ENCODE measurements around the gene PIP4K2A.

PIP4K2A gene

GRCh38 chr10:22615819-22616499 lies 98.4 kb downstream of the PIP4K2A start:
- no peak for FAIRE-seq

DNA sequence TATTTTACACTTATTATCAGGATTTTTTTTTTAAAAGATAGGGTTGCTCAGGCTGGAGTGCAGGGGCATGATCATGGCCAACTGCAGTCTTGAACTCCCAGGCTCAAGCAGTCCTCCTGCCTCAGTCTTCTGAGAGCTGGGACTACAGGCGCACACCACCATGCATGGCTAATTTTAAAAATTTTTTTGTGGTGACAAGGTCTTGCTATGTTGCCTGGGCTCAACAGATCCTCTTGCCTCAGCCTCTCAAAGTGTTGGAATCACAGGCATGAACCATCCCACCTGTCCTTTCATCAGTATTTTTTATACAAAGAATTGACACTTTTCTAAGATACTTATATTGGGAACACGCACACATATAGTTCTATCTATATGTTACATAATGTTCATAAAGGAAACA lies 99.3 kb downstream of the PIP4K2A start:
- no peak for FAIRE-seq

DNA sequence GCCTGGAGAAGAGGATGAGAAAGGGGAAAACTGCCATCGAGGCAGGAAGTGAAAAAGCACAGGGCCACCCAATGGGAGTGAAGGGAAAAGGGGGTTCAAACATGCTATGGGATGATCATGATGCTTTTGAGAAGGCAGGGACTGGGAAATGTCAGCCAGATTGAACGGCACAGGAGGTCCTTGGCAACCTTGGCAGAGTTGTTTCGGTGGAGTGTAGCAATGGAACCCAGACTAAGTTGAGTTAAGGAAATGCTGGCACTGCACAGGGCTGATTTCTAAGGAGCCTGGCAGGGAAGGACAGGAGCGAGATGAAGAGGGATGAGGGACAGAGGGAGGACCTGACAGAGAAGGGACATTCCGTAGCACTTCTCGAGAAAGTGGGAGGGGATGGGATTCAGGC lies 101.4 kb downstream of the PIP4K2A start:
- no peak for FAIRE-seq

- no peak for FAIRE-seq
These were observed 102.1 kb downstream of the PIP4K2A start for GRCh38 chr10:22612318-22612717.

GRCh38 chr10:22611425-22612115 lies 102.8 kb downstream of the PIP4K2A start:
- no peak for FAIRE-seq

- no peak for FAIRE-seq
These were observed 103.8 kb downstream of the PIP4K2A start for GRCh38 chr10:22610610-22611009.

- no peak for FAIRE-seq
These were observed 104.5 kb downstream of the PIP4K2A start for GRCh38 chr10:22609719-22610465.

DNA sequence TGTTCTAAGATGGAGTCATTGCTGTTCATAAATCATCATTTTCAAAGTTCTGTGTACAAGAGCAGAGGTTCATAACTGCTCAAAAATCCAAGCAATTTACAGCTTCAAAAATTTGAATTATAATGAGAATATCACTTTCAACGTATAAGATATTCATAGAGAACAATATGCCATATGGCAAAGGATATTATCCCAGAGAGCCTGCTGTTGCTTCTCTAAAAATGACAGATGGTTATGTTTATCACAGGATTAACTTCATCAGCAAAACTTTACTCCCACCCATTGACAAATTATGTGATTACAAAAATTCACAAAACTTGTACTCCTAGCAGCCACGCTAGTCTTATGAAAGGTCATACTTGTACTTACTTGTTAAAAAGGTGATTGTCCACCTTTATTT lies 105.1 kb downstream of the PIP4K2A start:
- no peak for FAIRE-seq

DNA sequence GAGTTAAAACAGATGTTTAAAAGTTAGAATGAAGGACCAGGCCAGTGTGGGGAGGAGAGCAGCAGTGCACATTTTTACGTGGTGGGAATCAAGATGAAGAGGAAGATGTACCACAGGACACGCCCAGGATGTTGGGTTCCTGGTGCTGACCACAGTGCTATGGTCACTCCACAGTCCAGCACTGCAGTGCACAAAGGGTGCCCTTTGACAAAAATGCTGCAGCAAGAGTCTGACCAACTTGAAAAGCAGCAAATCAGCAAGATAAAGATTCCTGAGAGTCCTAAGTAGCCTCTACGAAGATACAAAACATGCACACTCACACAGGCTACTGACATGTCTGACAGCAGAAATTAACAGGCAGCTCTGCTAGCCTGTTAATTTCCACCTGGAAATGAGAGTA lies 107.1 kb downstream of the PIP4K2A start:
- no peak for FAIRE-seq

DNA sequence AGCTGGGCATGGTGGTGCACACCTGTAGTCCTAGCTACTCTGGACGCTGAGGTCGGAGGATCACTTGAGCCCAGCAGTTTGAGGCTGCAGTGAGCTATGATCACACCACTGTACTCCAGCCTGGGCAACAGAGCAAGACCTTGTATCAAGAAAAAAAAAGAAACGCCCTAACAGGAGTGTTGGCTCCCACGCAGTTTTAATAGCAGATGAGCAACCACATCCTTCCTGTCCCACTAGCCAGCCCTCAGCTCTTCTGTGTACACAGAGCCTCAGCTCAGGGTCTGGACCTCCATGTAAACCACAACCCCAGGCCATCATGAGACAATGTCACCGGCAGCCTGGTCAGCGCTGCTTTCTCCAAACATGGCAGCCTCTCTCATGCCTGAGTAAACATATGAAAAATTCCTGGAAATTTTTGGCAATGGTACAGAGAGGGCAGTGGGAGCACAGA lies 108.2 kb downstream of the PIP4K2A start:
- FAIRE-seq = no peak

DNA sequence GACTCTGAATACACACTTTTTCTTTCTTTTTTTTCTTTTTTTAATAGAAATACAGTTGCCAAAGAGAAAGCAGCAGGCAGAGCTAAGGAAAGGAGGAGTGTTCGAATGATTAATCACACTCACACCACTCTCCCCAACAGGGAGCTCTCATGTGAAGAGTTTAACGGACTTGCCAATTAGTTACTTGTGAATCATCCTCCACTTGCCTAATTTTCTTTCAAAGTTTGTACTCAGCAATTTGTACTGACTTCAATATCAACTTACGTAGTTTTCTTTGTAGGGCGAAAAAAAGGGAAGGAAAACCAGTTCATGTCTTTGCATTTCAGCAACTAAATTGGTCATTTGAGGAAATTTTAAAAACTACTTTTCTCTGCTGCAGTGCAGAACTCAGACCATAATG lies 109.2 kb downstream of the PIP4K2A start:
- no peak for FAIRE-seq

DNA sequence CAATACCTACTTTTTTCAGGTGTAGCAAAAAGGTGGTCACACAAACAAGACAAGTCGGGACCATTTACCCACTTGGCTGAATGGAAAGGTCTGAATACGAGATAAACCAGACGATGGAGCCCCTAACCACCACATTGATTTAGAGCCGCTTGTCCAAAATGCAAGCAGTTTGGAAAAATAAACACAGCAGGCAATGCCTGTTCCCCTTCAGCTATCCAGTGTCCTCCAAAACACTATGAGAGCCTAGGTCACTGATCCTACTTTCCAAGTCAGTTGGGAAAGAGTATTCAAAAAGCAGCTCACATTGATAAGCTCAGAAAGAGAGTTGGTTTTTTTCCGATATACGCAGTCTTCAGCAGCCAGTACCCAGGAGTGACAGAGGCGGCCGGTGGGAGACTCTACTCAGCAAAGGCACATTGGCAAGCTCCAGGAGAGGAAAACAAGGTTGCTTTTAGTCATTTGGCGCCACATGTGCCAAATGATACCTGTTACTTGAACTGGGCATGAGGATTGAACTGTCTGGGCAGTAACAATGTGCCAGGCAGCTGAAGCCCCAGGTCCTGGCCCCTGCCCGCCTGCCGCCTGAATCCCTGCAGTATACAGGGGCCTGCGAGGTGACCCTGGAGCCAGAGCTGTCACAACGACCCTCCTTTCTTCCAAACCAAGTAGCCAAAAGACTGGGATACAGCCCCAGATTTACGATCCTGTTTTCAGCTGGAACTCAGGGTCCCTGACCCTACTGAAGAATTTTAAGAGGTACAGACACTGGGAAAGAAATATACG lies 109.8 kb downstream of the PIP4K2A start:
- FAIRE-seq = no peak

DNA sequence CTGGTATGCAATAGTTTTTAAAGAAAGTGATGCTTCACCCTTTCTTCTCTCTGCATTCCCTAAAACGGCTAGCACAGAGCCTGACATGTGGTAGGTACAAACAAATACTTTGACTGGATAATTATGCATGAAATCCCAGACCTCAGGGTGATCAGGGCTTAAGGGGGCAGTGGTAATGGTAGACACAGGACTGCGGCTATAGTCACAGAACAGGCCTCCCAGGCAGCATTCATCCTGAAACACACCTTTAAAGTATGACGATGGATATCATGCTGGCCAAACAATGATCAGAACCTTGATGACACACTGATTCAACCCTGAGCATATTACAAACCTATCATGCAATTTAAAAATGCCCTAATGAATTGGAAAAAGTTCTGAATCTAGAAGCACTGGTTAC lies 110.8 kb downstream of the PIP4K2A start:
- FAIRE-seq = no peak

- no peak for FAIRE-seq
These were observed 112.8 kb downstream of the PIP4K2A start for GRCh38 chr10:22601618-22602017.

- no peak for FAIRE-seq
These were observed 114.6 kb downstream of the PIP4K2A start for GRCh38 chr10:22599636-22600228.

GRCh38 chr10:22599048-22599561 lies 115.3 kb downstream of the PIP4K2A start:
- no peak for FAIRE-seq

- no peak for FAIRE-seq
These were observed 115.9 kb downstream of the PIP4K2A start for GRCh38 chr10:22598478-22598877.

GRCh38 chr10:22597138-22597537 lies 117.2 kb downstream of the PIP4K2A start:
- FAIRE-seq = no peak

- FAIRE-seq = no peak
These were observed 120.7 kb downstream of the PIP4K2A start for GRCh38 chr10:22593636-22594198.

- FAIRE-seq = no peak
These were observed 121.4 kb downstream of the PIP4K2A start for GRCh38 chr10:22593026-22593425.

DNA sequence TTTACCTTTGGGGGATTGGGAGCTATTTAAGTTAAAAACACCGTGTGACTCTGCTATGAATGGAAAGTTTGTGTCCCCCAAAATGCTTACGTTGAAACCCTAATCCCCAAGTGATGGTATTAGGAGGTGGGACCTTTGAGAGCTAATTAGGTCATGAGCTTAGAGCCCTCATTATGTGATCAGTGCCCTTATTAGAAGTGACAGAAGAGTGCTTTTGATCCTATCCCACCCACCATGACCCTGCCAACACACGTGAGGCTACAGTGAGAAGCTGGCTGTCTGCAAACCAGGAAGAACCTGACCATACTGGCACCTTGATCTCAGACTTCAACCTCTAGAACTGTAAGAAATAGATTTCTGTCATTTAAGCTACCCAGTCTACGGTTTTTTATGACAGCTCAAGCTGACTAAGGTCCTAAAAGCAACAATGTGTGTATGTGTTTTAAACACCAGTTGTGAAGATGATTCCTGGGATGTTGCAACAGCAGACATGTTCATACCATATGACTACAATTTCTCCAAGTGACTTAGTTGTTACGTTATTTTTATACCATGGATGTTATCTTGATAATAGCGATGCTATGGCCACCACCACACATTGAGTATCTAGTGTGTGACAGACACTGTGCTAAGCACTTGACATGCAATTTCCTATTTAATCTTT lies 124.4 kb downstream of the PIP4K2A start:
- FAIRE-seq = no peak

Measured in colon (tissue), 2 donors.